HG03558 (cell line): ENCODE measurements around the gene SOAT2.
A peak's percentile ranks its signal among the peaks of the same experiment; 100 is the strongest.
"Not testable (repeated sequence)": the region's sequence is repeated elsewhere in the genome, so short reads cannot be mapped to it uniquely, and the experiment has no call there.

ENCODE experiments used
- ATAC-seq: cut with Tn5 transposase; IDR thresholded peaks from one replicate; pipeline ENCODE4 v1.9.1; 2021; ENCODE audit warnings: moderate number of reproducible peaks; ENCODE audit not compliant: unreplicated experiment; ENCODE audit errors: extremely low read depth

Gene SOAT2

GRCh38 chr12:53079226-53080117, 23.8 kb upstream of the SOAT2 start, which contains the start of gene SPRYD3:
TSS of gene SPRYD3 (minus strand) at chr12:53079390. CDS start at chr12:53079333, 57 bp downstream.
- ATAC-seq, result peak; percentile 87

- no peak for ATAC-seq
Observed at GRCh38 chr12:53082637-53083175, 20.6 kb upstream of the SOAT2 start.

- no peak for ATAC-seq
Observed at GRCh38 chr12:53086361-53086760, 16.9 kb upstream of the SOAT2 start.

GRCh38 chr12:53090105-53090504, 13.2 kb upstream of the SOAT2 start:
- ATAC-seq, result no peak

- ATAC-seq, result no peak
Observed at GRCh38 chr12:53090554-53090953, 12.7 kb upstream of the SOAT2 start.

GRCh38 chr12:53091756-53092155, 11.5 kb upstream of the SOAT2 start:
- ATAC-seq, result no peak

GRCh38 chr12:53093777-53094393, 9.4 kb upstream of the SOAT2 start:
- ATAC-seq, result no peak

- no peak for ATAC-seq
Observed at GRCh38 chr12:53094394-53094787, 8.9 kb upstream of the SOAT2 start.

GRCh38 chr12:53094796-53095595, 8.3 kb upstream of the SOAT2 start:
- not testable (repeated sequence) for ATAC-seq

GRCh38 chr12:53095596-53095895, 7.7 kb upstream of the SOAT2 start:
- ATAC-seq, result not testable (repeated sequence)

GRCh38 chr12:53096089-53096741, 7.1 kb upstream of the SOAT2 start:
- ATAC-seq, result no peak

- no peak for ATAC-seq
Observed at GRCh38 chr12:53096759-53097158, 6.5 kb upstream of the SOAT2 start.

GRCh38 chr12:53097207-53097563, 6.1 kb upstream of the SOAT2 start:
- ATAC-seq, result no peak

GRCh38 chr12:53097564-53098353, 5.5 kb upstream of the SOAT2 start, which contains the start of gene IGFBP6:
TSS of gene IGFBP6 (plus strand) at chr12:53097667. CDS start at chr12:53097718, 51 bp downstream.
- no peak for ATAC-seq

GRCh38 chr12:53098354-53098981, 4.8 kb upstream of the SOAT2 start:
- no peak for ATAC-seq

- ATAC-seq, result no peak
Observed at GRCh38 chr12:53099071-53099882, 4.0 kb upstream of the SOAT2 start.

GRCh38 chr12:53100466-53101151, 2.7 kb upstream of the SOAT2 start:
- ATAC-seq, result no peak

GRCh38 chr12:53101266-53101665, 2.0 kb upstream of the SOAT2 start:
- ATAC-seq, result no peak
